HG02623 (cell line): ENCODE measurements around the gene GFRA1.
"Not testable (repeated sequence)": the region's sequence is repeated elsewhere in the genome, so short reads cannot be mapped to it uniquely, and the experiment has no call there.

Experiments used
- ATAC-seq: cut with Tn5 transposase; IDR thresholded peaks from one replicate; pipeline ENCODE4 v1.9.1; 2021; ENCODE audit warnings: moderate library complexity; ENCODE audit not compliant: unreplicated experiment

The GFRA1 gene

GRCh38 chr10:116076621-116077020 lies 196.4 kb downstream of the GFRA1 start:
- no peak for ATAC-seq

- no peak for ATAC-seq
Observed at GRCh38 chr10:116073510-116073909, 199.5 kb downstream of the GFRA1 start.

- no peak for ATAC-seq
Observed at GRCh38 chr10:116073001-116073400, 200.0 kb downstream of the GFRA1 start.

- ATAC-seq, result no peak
Observed at GRCh38 chr10:116071453-116072148, 201.4 kb downstream of the GFRA1 start.

- ATAC-seq, result no peak
Observed at GRCh38 chr10:116070743-116071320, 202.2 kb downstream of the GFRA1 start.

GRCh38 chr10:116069856-116070255 lies 203.2 kb downstream of the GFRA1 start:
- ATAC-seq, result no peak

GRCh38 chr10:116067825-116068224 lies 205.2 kb downstream of the GFRA1 start:
- no peak for ATAC-seq

GRCh38 chr10:116063107-116063506 lies 209.9 kb downstream of the GFRA1 start:
- no peak for ATAC-seq

- no peak for ATAC-seq
Observed at GRCh38 chr10:116060864-116061263, 212.1 kb downstream of the GFRA1 start.

GRCh38 chr10:116059320-116059719 lies 213.7 kb downstream of the GFRA1 start:
- no peak for ATAC-seq

- no peak for ATAC-seq
Observed at GRCh38 chr10:116056445-116057293, 216.3 kb downstream of the GFRA1 start.

GRCh38 chr10:116055917-116056252 lies 217.1 kb downstream of the GFRA1 start:
- no peak for ATAC-seq

GRCh38 chr10:116055252-116055916 lies 217.6 kb downstream of the GFRA1 start:
- ATAC-seq, result no peak

- ATAC-seq, result no peak
Observed at GRCh38 chr10:116053910-116054309, 219.1 kb downstream of the GFRA1 start.

- not testable (repeated sequence) for ATAC-seq
Observed at GRCh38 chr10:116053009-116053730, 219.8 kb downstream of the GFRA1 start.

GRCh38 chr10:116052522-116052921 lies 220.5 kb downstream of the GFRA1 start:
- not testable (repeated sequence) for ATAC-seq

- ATAC-seq, result no peak
Observed at GRCh38 chr10:116049974-116050304, 223.1 kb downstream of the GFRA1 start.

- no peak for ATAC-seq
Observed at GRCh38 chr10:116049158-116049973, 223.6 kb downstream of the GFRA1 start.

- no peak for ATAC-seq
Observed at GRCh38 chr10:116045366-116046356, 227.3 kb downstream of the GFRA1 start.
